NT2/D1 (cell line): ENCODE data around the gene NYAP1.

Experiments used
- YY1 ChIP-seq: IDR thresholded peaks from 2 replicates; pipeline ENCODE4 v1.6.1; 2011; ENCODE audit not compliant: insufficient read length, insufficient read depth
- ZNF274 ChIP-seq: IDR thresholded peaks from 2 replicates; pipeline ENCODE4 v1.6.1; 2011; ENCODE audit warnings: mild to moderate bottlenecking, low read depth, low read length

GRCh38 chr7:100476101-100476780, 7.5 kb upstream of the NYAP1 start:
- TF ChIP-seq YY1 (no peak), ZNF274 (no peak)
